GM18868 (cell line): Measurements from ENCODE around the gene IMMT.
"Not testable (repeated sequence)": the region's sequence is repeated elsewhere in the genome, so short reads cannot be mapped to it uniquely, and the experiment has no call there.

Experiments used
- ATAC-seq: cut with Tn5 transposase; IDR thresholded peaks from one replicate; pipeline ENCODE4 v1.9.1; 2021; ENCODE audit warnings: mild to moderate bottlenecking, moderate library complexity; ENCODE audit not compliant: unreplicated experiment

IMMT gene

GRCh38 chr2:86202336-86202692 lies 7.1 kb upstream of the IMMT start:
- ATAC-seq, result no peak

- ATAC-seq, result no peak
Observed at GRCh38 chr2:86201671-86202335, 6.5 kb upstream of the IMMT start.

- ATAC-seq, result not testable (repeated sequence)
Observed at GRCh38 chr2:86200564-86200963, 5.3 kb upstream of the IMMT start.

GRCh38 chr2:86199834-86200177 lies 4.5 kb upstream of the IMMT start:
- ATAC-seq, result no peak

- no peak for ATAC-seq
Observed at GRCh38 chr2:86195808-86196387, 636 bp upstream of the IMMT start.

GRCh38 chr2:86194751-86195054 lies 559 bp downstream of the IMMT start:
- no peak for ATAC-seq

- no peak for ATAC-seq
Observed at GRCh38 chr2:86193901-86194567, 1.2 kb downstream of the IMMT start.

- no peak for ATAC-seq
Observed at GRCh38 chr2:86189782-86190416, 5.4 kb downstream of the IMMT start.

GRCh38 chr2:86186431-86186830 lies 8.8 kb downstream of the IMMT start:
- ATAC-seq, result no peak

- ATAC-seq, result no peak
Observed at GRCh38 chr2:86185517-86186212, 9.6 kb downstream of the IMMT start.

GRCh38 chr2:86176597-86176996 lies 18.7 kb downstream of the IMMT start:
- no peak for ATAC-seq

- ATAC-seq, result no peak
Observed at GRCh38 chr2:86175828-86176227, 19.4 kb downstream of the IMMT start.

GRCh38 chr2:86174445-86174844 lies 20.8 kb downstream of the IMMT start:
- ATAC-seq, result no peak

GRCh38 chr2:86172610-86173009 lies 22.7 kb downstream of the IMMT start:
- ATAC-seq, result no peak

- no peak for ATAC-seq
Observed at GRCh38 chr2:86171295-86171694, 24.0 kb downstream of the IMMT start.

- no peak for ATAC-seq
Observed at GRCh38 chr2:86170449-86170848, 24.8 kb downstream of the IMMT start.

- ATAC-seq, result no peak
Observed at GRCh38 chr2:86160156-86160952, 34.9 kb downstream of the IMMT start.

GRCh38 chr2:86158286-86158685 lies 37.0 kb downstream of the IMMT start:
- no peak for ATAC-seq

GRCh38 chr2:86157009-86157556 lies 38.2 kb downstream of the IMMT start:
- ATAC-seq, result no peak

GRCh38 chr2:86150502-86150901 lies 44.8 kb downstream of the IMMT start:
- ATAC-seq, result no peak

GRCh38 chr2:86147793-86148192 lies 47.5 kb downstream of the IMMT start:
- ATAC-seq, result no peak
